SU-DHL-6 (cell line): ENCODE data around the gene SYF2.
"Not testable (repeated sequence)": the region's sequence is repeated elsewhere in the genome, so short reads cannot be mapped to it uniquely, and the experiment has no call there.

Experiments
- CTCF ChIP-seq: fragments of 200-600 bp; sonication (generic); IDR thresholded peaks from one replicate; pipeline ENCODE4 v1.5.1; 2017; ENCODE audit warnings: antibody characterized with exemption, mild to moderate bottlenecking, low read length, moderate library complexity; ENCODE audit not compliant: insufficient read depth, poor library complexity, severe bottlenecking
- EZH2phosphoT487 ChIP-seq: fragments of 200-600 bp; sonication (generic), shearing (Covaris generic); conservative IDR thresholded peaks from 2 replicates; pipeline ENCODE4 v1.6.1; 2018; ENCODE audit warnings: mild to moderate bottlenecking, antibody characterized with exemption, low read length, moderate library complexity, mixed read lengths

GRCh38 chr1:25187904-25188303 is 44.4 kb downstream of the SYF2 start:
- not testable (repeated sequence) for TF ChIP-seq CTCF, EZH2phosphoT487
